Activated T-helper 17 cell treated with anti-CD3 and anti-CD28 coated beads, Interleukin-2, amount 50 U/mL, for 72 hours (primary cell): ENCODE measurements around the gene ACAD8. TPM values are rescaled to one million over a fixed set of nuclear protein-coding genes. Genes with fewer than 3 reads are reported as not detected.
A peak's percentile ranks its signal among the peaks of the same experiment; 100 is the strongest.
"Not testable (repeated sequence)": the region's sequence is repeated elsewhere in the genome, so short reads cannot be mapped to it uniquely, and the experiment has no call there.

Experiments used
- ATAC-seq: fragments of 150-1000 bp; cut with Tn5 transposase; replicated peaks from 2 replicates; pipeline ENCODE4 v1.10.0; 2021; ENCODE audit warnings: mild to moderate bottlenecking, moderate library complexity
- H3K27ac Mint-ChIP-seq: one replicate; pipeline ENCODE4 v1.8.0; 2022; ENCODE audit warnings: mixed read lengths
- H3K27me3 Mint-ChIP-seq: one replicate; pipeline ENCODE4 v1.8.0; 2022; ENCODE audit warnings: mixed read lengths
- H3K36me3 Mint-ChIP-seq: one replicate; pipeline ENCODE4 v1.8.0; 2022; ENCODE audit warnings: low read depth, mild to moderate bottlenecking, mixed read lengths
- H3K4me1 Mint-ChIP-seq: one replicate; pipeline ENCODE4 v1.8.0; 2022; ENCODE audit warnings: mixed read lengths
- H3K4me3 Mint-ChIP-seq: one replicate; pipeline ENCODE4 v1.8.0; 2022; ENCODE audit warnings: mild to moderate bottlenecking, mixed read lengths
- H3K9me3 Mint-ChIP-seq: one replicate; pipeline ENCODE4 v1.8.0; 2022; ENCODE audit warnings: mixed read lengths
- total RNA-seq, 2 donors: library from RNA; stranded (reverse); gene quantifications; one replicate each; pipeline ENCODE4 v1.2.3, GENCODE V29; 2022

Gene ACAD8
- total RNA-seq, 2 donors from 2014 or later: 22.8 to 23.7 TPM

- Mint-ChIP-seq H3K27ac (no peak overlapping the region), H3K27me3 (no peaks in the 10 kb centered on the region), H3K9me3 (no peaks in the 10 kb centered on the region), H3K36me3 (no peaks in the 10 kb centered on the region), H3K4me3 (no peak overlapping the region), H3K4me1 (no peaks in the 10 kb centered on the region)
- no peak for ATAC-seq
These were observed 30.3 kb downstream of the ACAD8 start for GRCh38 chr11:134283461-134284230.

GRCh38 chr11:134284349-134284748 lies 31.0 kb downstream of the ACAD8 start:
- H3K27ac Mint-ChIP-seq, H3K27me3 Mint-ChIP-seq, H3K36me3 Mint-ChIP-seq: not testable (repeated sequence)

GRCh38 chr11:134287561-134287960 lies 34.2 kb downstream of the ACAD8 start:
- Mint-ChIP-seq H3K27me3 (no peaks in the 10 kb centered on the region), H3K4me3 (no peak overlapping the region), H3K4me1 (no peaks in the 10 kb centered on the region), H3K36me3 (no peaks in the 10 kb centered on the region), H3K9me3 (no peaks in the 10 kb centered on the region), H3K27ac (no peak overlapping the region)
- ATAC-seq: no peak

More at GRCh38 chr11:134284349-134284748, 31.0 kb downstream of the ACAD8 start:
- not testable (repeated sequence) for H3K4me3 Mint-ChIP-seq, H3K4me1 Mint-ChIP-seq, H3K9me3 Mint-ChIP-seq, ATAC-seq

GRCh38 chr11:134288486-134288885 lies 35.1 kb downstream of the ACAD8 start:
- Mint-ChIP-seq H3K4me3 (no peak overlapping the region), H3K27me3 (no peaks in the 10 kb centered on the region), H3K27ac (no peak overlapping the region), H3K4me1 (no peaks in the 10 kb centered on the region), H3K36me3 (no peaks in the 10 kb centered on the region), H3K9me3 (no peaks in the 10 kb centered on the region)
- ATAC-seq: no peak

- H3K4me3 Mint-ChIP-seq: no peak overlapping the region
- no peaks in the 10 kb centered on the region for H3K9me3 Mint-ChIP-seq
- no peaks in the 10 kb centered on the region for H3K4me1 Mint-ChIP-seq
- H3K36me3 Mint-ChIP-seq: no peaks in the 10 kb centered on the region
- H3K27me3 Mint-ChIP-seq: no peaks in the 10 kb centered on the region
- H3K27ac Mint-ChIP-seq: no peak overlapping the region
- no peak for ATAC-seq
These were observed 35.8 kb downstream of the ACAD8 start for GRCh38 chr11:134289167-134289566.

GRCh38 chr11:134289789-134290188 lies 36.4 kb downstream of the ACAD8 start:
- Mint-ChIP-seq H3K36me3 (peaks cover 5% of the 10 kb centered on the region), H3K9me3 (no peaks in the 10 kb centered on the region), H3K27me3 (no peaks in the 10 kb centered on the region), H3K4me1 (no peaks in the 10 kb centered on the region), H3K4me3 (no peak overlapping the region), H3K27ac (no peak overlapping the region)
- ATAC-seq: no peak

- Mint-ChIP-seq H3K4me1 (no peaks in the 10 kb centered on the region), H3K27me3 (no peaks in the 10 kb centered on the region), H3K9me3 (no peaks in the 10 kb centered on the region), H3K36me3 (peaks cover 5% of the 10 kb centered on the region), H3K4me3 (no peak overlapping the region), H3K27ac (no peak overlapping the region)
- no peak for ATAC-seq
These were observed 37.3 kb downstream of the ACAD8 start for GRCh38 chr11:134290646-134291045.

- Mint-ChIP-seq H3K27ac (no peak overlapping the region), H3K4me1 (no peaks in the 10 kb centered on the region), H3K27me3 (no peaks in the 10 kb centered on the region), H3K4me3 (no peak overlapping the region), H3K9me3 (no peaks in the 10 kb centered on the region), H3K36me3 (peaks cover 5% of the 10 kb centered on the region)
- ATAC-seq: no peak
These were observed 37.8 kb downstream of the ACAD8 start for GRCh38 chr11:134291196-134291595.

GRCh38 chr11:134292661-134293060 lies 39.3 kb downstream of the ACAD8 start:
- Mint-ChIP-seq H3K27ac (no peak overlapping the region), H3K4me1 (no peaks in the 10 kb centered on the region), H3K9me3 (no peaks in the 10 kb centered on the region), H3K36me3 (peaks cover 5% of the 10 kb centered on the region), H3K4me3 (no peak overlapping the region), H3K27me3 (no peaks in the 10 kb centered on the region)
- ATAC-seq: no peak

- no peaks in the 10 kb centered on the region for H3K9me3 Mint-ChIP-seq
- H3K36me3 Mint-ChIP-seq: peaks cover 5% of the 10 kb centered on the region
- no peaks in the 10 kb centered on the region for H3K4me1 Mint-ChIP-seq
- H3K27ac Mint-ChIP-seq: no peak overlapping the region
- ATAC-seq: no peak
- no peaks in the 10 kb centered on the region for H3K27me3 Mint-ChIP-seq
- H3K4me3 Mint-ChIP-seq: no peak overlapping the region
These were observed 40.0 kb downstream of the ACAD8 start for GRCh38 chr11:134293119-134294113.

- peak; percentile 79 for ATAC-seq
- H3K9me3 Mint-ChIP-seq: no peaks in the 10 kb centered on the region
- H3K36me3 Mint-ChIP-seq: peaks cover 5% of the 10 kb centered on the region
- no peaks in the 10 kb centered on the region for H3K4me1 Mint-ChIP-seq
- no peaks in the 10 kb centered on the region for H3K27me3 Mint-ChIP-seq
- H3K27ac Mint-ChIP-seq: no peak overlapping the region
- peak overlapping the region; percentile 9 for H3K4me3 Mint-ChIP-seq
These were observed 41.3 kb downstream of the ACAD8 start for GRCh38 chr11:134294664-134295063.

- Mint-ChIP-seq H3K9me3 (peaks cover 4% of the 10 kb centered on the region), H3K4me3 (no peak overlapping the region), H3K27ac (no peak overlapping the region), H3K36me3 (no peaks in the 10 kb centered on the region), H3K27me3 (peaks cover 3% of the 10 kb centered on the region), H3K4me1 (no peaks in the 10 kb centered on the region)
- ATAC-seq: no peak
These were observed 58.9 kb downstream of the ACAD8 start for GRCh38 chr11:134312223-134312622.

GRCh38 chr11:134312807-134313206 lies 59.4 kb downstream of the ACAD8 start:
- H3K9me3 Mint-ChIP-seq: peaks cover 5% of the 10 kb centered on the region
- H3K4me1 Mint-ChIP-seq: no peaks in the 10 kb centered on the region
- H3K27me3 Mint-ChIP-seq: peaks cover 3% of the 10 kb centered on the region
- peaks cover 2% of the 10 kb centered on the region for H3K36me3 Mint-ChIP-seq
- no peak overlapping the region for H3K27ac Mint-ChIP-seq
- ATAC-seq: no peak
- H3K4me3 Mint-ChIP-seq: no peak overlapping the region

GRCh38 chr11:134313379-134313778 lies 60.0 kb downstream of the ACAD8 start:
- Mint-ChIP-seq H3K9me3 (peaks cover 8% of the 10 kb centered on the region), H3K4me3 (no peak overlapping the region), H3K4me1 (no peaks in the 10 kb centered on the region), H3K27me3 (peaks cover 3% of the 10 kb centered on the region), H3K27ac (no peak overlapping the region), H3K36me3 (peaks cover 8% of the 10 kb centered on the region)
- ATAC-seq: no peak
